BLaER1 treated with 17β-estradiol and CSF1 and Interleukin-3, amounts not matched to agents 10 nM and 100 nM (cell line): ENCODE results near the gene NYAP2.

Experiments
- H3K27ac ChIP-seq, 11 experiments: shearing (Covaris generic); formaldehyde crosslinking; 2 replicates each; pipeline ENCODE4 v1.8.1; 2022
- H3K27me3 ChIP-seq, 11 experiments: shearing (Covaris generic); formaldehyde crosslinking; 2 replicates each; pipeline ENCODE4 v1.8.1; 2022
- H3K36me3 ChIP-seq, 11 experiments: shearing (Covaris generic); formaldehyde crosslinking; 2 replicates each; pipeline ENCODE4 v1.8.1; 2022
- H3K4me1 ChIP-seq, 10 experiments: shearing (Covaris generic); formaldehyde crosslinking; 2 replicates each; pipeline ENCODE4 v1.8.1; 2022
- H3K4me2 ChIP-seq, 11 experiments: shearing (Covaris generic); formaldehyde crosslinking; 2 replicates each; pipeline ENCODE4 v1.8.1; 2022
- H3K4me3 ChIP-seq, 10 experiments: shearing (Covaris generic); formaldehyde crosslinking; 2 replicates each; pipeline ENCODE4 v1.8.1; 2022
- H3K9ac ChIP-seq, 11 experiments: shearing (Covaris generic); formaldehyde crosslinking; 2 replicates each; pipeline ENCODE4 v1.8.1; 2022
- H3K9me3 ChIP-seq, 11 experiments: shearing (Covaris generic); formaldehyde crosslinking; replicated peaks in 1 of 11; 2 replicates each; pipeline ENCODE4 v1.8.1; 2022
- H4K20me1 ChIP-seq, 11 experiments: shearing (Covaris generic); formaldehyde crosslinking; 2 replicates each; pipeline ENCODE4 v1.8.1; 2022
- Cebpa-rat ChIP-seq, 11 experiments: shearing (Covaris generic); IDR thresholded peaks; 2 replicates each; pipeline ENCODE4 v1.8.1; 2022

NYAP2 gene

GRCh38 chr2:225493420-225494099 lies 94.0 kb downstream of the NYAP2 start:
- H3K27me3 ChIP-seq, result no peaks in the 10 kb centered on the region
- no peak overlapping the region for H3K4me2 ChIP-seq
- no peak overlapping the region for H3K9ac ChIP-seq
- H3K4me3 ChIP-seq, result no peak overlapping the region
- no peak for TF ChIP-seq Cebpa-rat (IDR thresholded peaks at IDR 0.05)
- no peaks in the 10 kb centered on the region for H4K20me1 ChIP-seq
- no peak overlapping the region for H3K27ac ChIP-seq
- no peaks in the 10 kb centered on the region for H3K4me1 ChIP-seq
- H3K36me3 ChIP-seq, result no peaks in the 10 kb centered on the region
- no peaks in the 10 kb centered on the region for H3K9me3 ChIP-seq

GRCh38 chr2:225494100-225494459 lies 94.6 kb downstream of the NYAP2 start:
- no peak for TF ChIP-seq Cebpa-rat (IDR thresholded peaks at IDR 0.05)
- no peaks in the 10 kb centered on the region for H3K4me1 ChIP-seq
- no peaks in the 10 kb centered on the region for H4K20me1 ChIP-seq
- H3K27ac ChIP-seq, result no peak overlapping the region
- H3K27me3 ChIP-seq, result no peaks in the 10 kb centered on the region
- H3K4me2 ChIP-seq, result no peak overlapping the region
- no peak overlapping the region for H3K4me3 ChIP-seq
- no peaks in the 10 kb centered on the region for H3K36me3 ChIP-seq
- H3K9me3 ChIP-seq, result no peaks in the 10 kb centered on the region
- H3K9ac ChIP-seq, result no peak overlapping the region

- Histone ChIP-seq H3K36me3 (no peaks in the 10 kb centered on the region), H3K9me3 (no peaks in the 10 kb centered on the region), H3K4me1 (no peaks in the 10 kb centered on the region), H4K20me1 (no peaks in the 10 kb centered on the region), H3K27me3 (no peaks in the 10 kb centered on the region), H3K9ac (no peak overlapping the region), H3K4me2 (no peak overlapping the region), H3K27ac (no peak overlapping the region), H3K4me3 (no peak overlapping the region)
- no peak for TF ChIP-seq Cebpa-rat (IDR thresholded peaks at IDR 0.05)
Measured at GRCh38 chr2:225495706-225496105, 96.2 kb downstream of the NYAP2 start.

GRCh38 chr2:225496568-225496967 lies 97.1 kb downstream of the NYAP2 start:
- Histone ChIP-seq H3K27ac (no peak overlapping the region), H4K20me1 (no peaks in the 10 kb centered on the region), H3K27me3 (no peaks in the 10 kb centered on the region), H3K9me3 (no peaks in the 10 kb centered on the region), H3K9ac (no peak overlapping the region), H3K4me1 (no peaks in the 10 kb centered on the region), H3K36me3 (no peaks in the 10 kb centered on the region), H3K4me3 (no peak overlapping the region), H3K4me2 (no peak overlapping the region)
- no peak for TF ChIP-seq Cebpa-rat (IDR thresholded peaks at IDR 0.05)

GRCh38 chr2:225497166-225497565 lies 97.7 kb downstream of the NYAP2 start:
- Histone ChIP-seq H3K9ac (no peak overlapping the region), H3K36me3 (no peaks in the 10 kb centered on the region), H4K20me1 (no peaks in the 10 kb centered on the region), H3K27ac (no peak overlapping the region), H3K4me3 (no peak overlapping the region), H3K4me2 (no peak overlapping the region), H3K27me3 (no peaks in the 10 kb centered on the region), H3K9me3 (no peaks in the 10 kb centered on the region), H3K4me1 (no peaks in the 10 kb centered on the region)
- no peak for TF ChIP-seq Cebpa-rat (IDR thresholded peaks at IDR 0.05)

- no peak overlapping the region for H3K4me3 ChIP-seq
- no peak overlapping the region for H3K27ac ChIP-seq
- no peaks in the 10 kb centered on the region for H4K20me1 ChIP-seq
- no peak overlapping the region for H3K9ac ChIP-seq
- H3K36me3 ChIP-seq, result no peaks in the 10 kb centered on the region
- H3K27me3 ChIP-seq, result no peaks in the 10 kb centered on the region
- H3K9me3 ChIP-seq, result no peaks in the 10 kb centered on the region
- TF ChIP-seq Cebpa-rat (IDR thresholded peaks at IDR 0.05), result no peak
- no peak overlapping the region for H3K4me2 ChIP-seq
- H3K4me1 ChIP-seq, result no peaks in the 10 kb centered on the region
Measured at GRCh38 chr2:225501022-225501421, 101.5 kb downstream of the NYAP2 start.

GRCh38 chr2:225502971-225503370 lies 103.5 kb downstream of the NYAP2 start:
- no peak overlapping the region for H3K9ac ChIP-seq
- no peaks in the 10 kb centered on the region for H3K36me3 ChIP-seq
- no peak overlapping the region for H3K27ac ChIP-seq
- H3K4me2 ChIP-seq, result no peak overlapping the region
- no peaks in the 10 kb centered on the region for H3K27me3 ChIP-seq
- no peaks in the 10 kb centered on the region for H4K20me1 ChIP-seq
- H3K9me3 ChIP-seq, result no peaks in the 10 kb centered on the region
- H3K4me3 ChIP-seq, result no peak overlapping the region
- TF ChIP-seq Cebpa-rat (IDR thresholded peaks at IDR 0.05), result no peak
- no peaks in the 10 kb centered on the region for H3K4me1 ChIP-seq

GRCh38 chr2:225510796-225511195 lies 111.3 kb downstream of the NYAP2 start:
- TF ChIP-seq Cebpa-rat (IDR thresholded peaks at IDR 0.05), result no peak
- Histone ChIP-seq H4K20me1 (no peaks in the 10 kb centered on the region), H3K4me3 (no peak overlapping the region), H3K4me2 (no peak overlapping the region), H3K4me1 (no peaks in the 10 kb centered on the region), H3K27me3 (no peaks in the 10 kb centered on the region), H3K36me3 (no peaks in the 10 kb centered on the region), H3K9me3 (no peaks in the 10 kb centered on the region), H3K9ac (no peak overlapping the region), H3K27ac (no peak overlapping the region)

- Histone ChIP-seq H3K36me3 (no peaks in the 10 kb centered on the region), H3K9ac (no peak overlapping the region), H3K4me3 (no peak overlapping the region), H3K4me1 (no peaks in the 10 kb centered on the region), H4K20me1 (no peaks in the 10 kb centered on the region), H3K9me3 (no peaks in the 10 kb centered on the region), H3K27me3 (no peaks in the 10 kb centered on the region), H3K4me2 (no peak overlapping the region), H3K27ac (no peak overlapping the region)
- TF ChIP-seq Cebpa-rat (IDR thresholded peaks at IDR 0.05), result no peak
Measured at GRCh38 chr2:225512469-225512868, 113.0 kb downstream of the NYAP2 start.

GRCh38 chr2:225512876-225513540 lies 113.5 kb downstream of the NYAP2 start:
- no peak overlapping the region for H3K27ac ChIP-seq
- no peaks in the 10 kb centered on the region for H3K36me3 ChIP-seq
- H3K9me3 ChIP-seq, result no peaks in the 10 kb centered on the region
- no peaks in the 10 kb centered on the region for H3K4me1 ChIP-seq
- H3K9ac ChIP-seq, result no peak overlapping the region
- H3K4me3 ChIP-seq, result no peak overlapping the region
- H3K4me2 ChIP-seq, result no peak overlapping the region
- TF ChIP-seq Cebpa-rat (IDR thresholded peaks at IDR 0.05), result no peak
- no peaks in the 10 kb centered on the region for H4K20me1 ChIP-seq
- no peaks in the 10 kb centered on the region for H3K27me3 ChIP-seq
